A673 (cell line): ENCODE measurements around the gene BARHL1. TPM values are rescaled to one million over a fixed set of nuclear protein-coding genes. Genes with fewer than 3 reads are reported as not detected.

Experiments used
- BruUV-seq: library from RNA; stranded (reverse); fragments of 400-500 nt; replicated peaks from 2 replicates; lab custom pipeline; 2021; lab: Mats Ljungman, UMichigan
- CTCF ChIA-PET: fragments of 300-600 bp; sonication (Branson Sonifier 250); formaldehyde crosslinking; loops from one replicate; lab custom pipeline; 2022; ENCODE audit warnings: antibody characterized with exemption; lab: Charles Lee
- POLR2A ChIA-PET: fragments of 300-600 bp; sonication (Branson Sonifier 250); formaldehyde crosslinking; loops from one replicate; lab custom pipeline; 2022; ENCODE audit warnings: antibody characterized with exemption; ENCODE audit not compliant: low non-redundant PET; lab: Charles Lee
- DNase-seq: peaks from one replicate; pipeline ENCODE4 v3.0.0-alpha.2; 2015; ENCODE audit warnings: low spot score
- H3K27ac ChIP-seq: fragments of 200-600 bp; sonication (generic); 2 replicates; pipeline ENCODE4 v1.5.1; 2016; ENCODE audit warnings: mixed run types, low read depth, mild to moderate bottlenecking, mixed read lengths, antibody characterized with exemption, low read length; ENCODE audit not compliant: poor library complexity, severe bottlenecking
- H3K27me3 ChIP-seq: fragments of 200-600 bp; sonication (generic); replicated peaks from 2 replicates; pipeline ENCODE4 v1.6.1; 2017; ENCODE audit warnings: mixed run types, low read depth, mild to moderate bottlenecking, mixed read lengths, antibody characterized with exemption, low read length; ENCODE audit not compliant: insufficient read depth, poor library complexity
- H3K36me3 ChIP-seq: fragments of 200-600 bp; sonication (generic); 2 replicates; pipeline ENCODE4 v1.6.1; 2016; ENCODE audit warnings: mixed run types, mild to moderate bottlenecking, mixed read lengths, antibody characterized with exemption, low read length; ENCODE audit not compliant: insufficient read depth, poor library complexity, severe bottlenecking
- H3K4me1 ChIP-seq: fragments of 200-600 bp; sonication (generic); 2 replicates; pipeline ENCODE4 v1.6.1; 2017; ENCODE audit warnings: mixed run types, mild to moderate bottlenecking, mixed read lengths, antibody characterized with exemption, low read length; ENCODE audit not compliant: insufficient read depth, poor library complexity, severe bottlenecking
- H3K4me3 ChIP-seq: fragments of 200-600 bp; sonication (generic); 2 replicates; pipeline ENCODE4 v1.5.1; 2016; ENCODE audit warnings: low read depth, mixed run types, mild to moderate bottlenecking, mixed read lengths, low read length; ENCODE audit not compliant: poor library complexity, severe bottlenecking
- H3K9me3 ChIP-seq: fragments of 200-600 bp; sonication (generic); 2 replicates; pipeline ENCODE4 v1.6.1; 2016; ENCODE audit warnings: mixed run types, low read depth, mild to moderate bottlenecking, mixed read lengths, antibody characterized with exemption, low read length; ENCODE audit not compliant: poor library complexity, severe bottlenecking
- EZH2 ChIP-seq: fragments of 200-600 bp; sonication (generic); IDR thresholded peaks from 2 replicates; pipeline ENCODE4 v1.6.1; 2017; ENCODE audit warnings: borderline replicate concordance, low read depth, mild to moderate bottlenecking, mixed read lengths, antibody characterized with exemption, low read length; ENCODE audit not compliant: poor library complexity, severe bottlenecking
- intact Hi-C: fragments of 100-400 bp; cut with micrococcal nuclease; formaldehyde crosslinking; loops from one replicate; pipeline ENCODE4 v1.10.0; 2022; ENCODE audit not compliant: unreplicated experiment
- total RNA-seq: library from RNA; stranded (reverse); gene quantifications from 2 replicates; pipeline ENCODE4 v1.2.3, GENCODE V29; 2021
- TF ChIP-seq, protein P1 (sequence below): fragments of 300-800, 200-600 bp; sonication (generic); conservative IDR thresholded peaks from 2 replicates; pipeline ENCODE4 v1.5.1; 2017; ENCODE audit warnings: low read depth, mild to moderate bottlenecking, antibody characterized with exemption, low read length, moderate library complexity, mixed read lengths

BARHL1 gene
- total RNA-seq, 1 experiment from 2014 or later: not detected

DNA sequence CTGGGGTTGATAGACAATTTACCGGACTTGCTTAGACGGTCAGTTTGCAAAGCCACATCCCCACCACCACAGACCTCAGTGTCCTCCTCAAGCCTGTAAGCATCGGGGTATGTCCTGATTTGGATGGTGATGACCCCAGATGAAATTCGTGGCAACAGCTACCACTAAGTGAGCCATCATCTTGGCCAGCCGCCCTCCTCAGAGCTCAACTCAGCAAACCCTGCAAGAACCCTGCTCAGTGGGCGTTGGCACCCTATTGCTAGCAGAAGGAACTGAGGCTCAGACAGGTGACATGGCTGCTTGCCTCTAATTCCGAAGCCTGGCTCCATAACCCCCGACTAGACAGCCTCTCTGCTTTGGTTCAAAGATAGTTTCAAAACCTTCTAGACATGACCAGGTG, 41.4 kb upstream of the BARHL1 start:
- Histone ChIP-seq H3K4me3 (no peak overlapping the region), H3K27ac (no peak overlapping the region), H3K36me3 (no peaks in the 10 kb centered on the region), H3K4me1 (peaks cover 3% of the 10 kb centered on the region), H3K27me3 (no peaks in the 10 kb centered on the region), H3K9me3 (no peaks in the 10 kb centered on the region)
- BruUV-seq: no TSS peak
- TF ChIP-seq, protein P1, sequence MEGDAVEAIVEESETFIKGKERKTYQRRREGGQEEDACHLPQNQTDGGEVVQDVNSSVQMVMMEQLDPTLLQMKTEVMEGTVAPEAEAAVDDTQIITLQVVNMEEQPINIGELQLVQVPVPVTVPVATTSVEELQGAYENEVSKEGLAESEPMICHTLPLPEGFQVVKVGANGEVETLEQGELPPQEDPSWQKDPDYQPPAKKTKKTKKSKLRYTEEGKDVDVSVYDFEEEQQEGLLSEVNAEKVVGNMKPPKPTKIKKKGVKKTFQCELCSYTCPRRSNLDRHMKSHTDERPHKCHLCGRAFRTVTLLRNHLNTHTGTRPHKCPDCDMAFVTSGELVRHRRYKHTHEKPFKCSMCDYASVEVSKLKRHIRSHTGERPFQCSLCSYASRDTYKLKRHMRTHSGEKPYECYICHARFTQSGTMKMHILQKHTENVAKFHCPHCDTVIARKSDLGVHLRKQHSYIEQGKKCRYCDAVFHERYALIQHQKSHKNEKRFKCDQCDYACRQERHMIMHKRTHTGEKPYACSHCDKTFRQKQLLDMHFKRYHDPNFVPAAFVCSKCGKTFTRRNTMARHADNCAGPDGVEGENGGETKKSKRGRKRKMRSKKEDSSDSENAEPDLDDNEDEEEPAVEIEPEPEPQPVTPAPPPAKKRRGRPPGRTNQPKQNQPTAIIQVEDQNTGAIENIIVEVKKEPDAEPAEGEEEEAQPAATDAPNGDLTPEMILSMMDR: no peak
- no peak for TF ChIP-seq EZH2
- POLR2A ChIA-PET: no interaction called here
- CTCF ChIA-PET: no interaction called here
- no peak for DNase-seq
- intact Hi-C loops: no loop called here

DNA sequence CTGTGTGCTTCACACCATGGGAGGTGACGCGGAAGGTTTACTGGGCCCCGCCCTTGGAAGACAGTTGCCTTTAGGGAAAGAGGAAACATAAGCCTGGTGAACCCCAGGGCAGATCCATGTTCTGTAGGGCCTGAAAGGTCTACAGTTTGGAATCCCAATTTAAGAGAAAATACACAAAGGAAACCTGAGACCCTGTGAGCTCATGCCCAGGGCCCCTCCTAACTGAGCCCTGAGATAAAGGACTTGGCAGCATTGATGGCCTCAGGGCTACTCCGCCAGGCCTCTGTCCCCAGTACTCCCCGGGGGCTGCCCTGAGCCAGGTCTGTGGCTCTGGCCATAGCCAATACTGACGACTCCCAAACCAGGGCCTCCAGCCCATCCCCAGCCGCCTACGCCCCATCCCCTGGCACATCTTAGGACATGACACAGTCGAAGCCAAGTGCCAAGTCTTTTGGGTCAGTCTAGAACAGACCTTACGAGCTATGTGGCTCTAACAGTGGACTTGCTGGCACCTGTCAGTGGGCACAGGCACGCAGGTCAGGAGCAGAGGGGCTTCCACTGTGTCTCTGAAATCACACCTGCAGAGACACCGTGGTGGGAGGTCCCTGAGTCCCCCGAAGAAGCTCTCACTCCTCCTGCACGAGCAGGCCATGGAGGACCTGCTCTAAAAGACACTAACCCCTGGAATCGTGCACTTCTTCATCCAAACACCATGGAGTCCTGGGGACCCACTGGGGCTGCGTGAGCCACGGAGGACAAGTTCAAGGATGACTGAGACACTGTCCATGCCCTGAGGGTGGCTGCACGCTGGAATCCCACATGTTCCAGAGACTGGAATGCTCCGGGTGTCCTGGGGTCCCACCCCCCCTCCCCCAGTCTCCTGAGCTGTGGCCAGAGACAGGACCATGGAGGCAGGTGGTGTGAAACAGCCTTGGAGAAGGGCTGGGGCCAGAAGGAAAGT, 40.3 kb upstream of the BARHL1 start:
- BruUV-seq: no TSS peak
- ChIA-PET POLR2A (no interaction called here), CTCF (no interaction called here)
- no peaks in the 10 kb centered on the region for H3K36me3 ChIP-seq
- TF ChIP-seq, protein P1: no peak
- TF ChIP-seq EZH2: no peak
- H3K27ac ChIP-seq: no peak overlapping the region
- intact Hi-C loops: no loop called here
- DNase-seq: no peak
- H3K4me1 ChIP-seq: peaks cover 12% of the 10 kb centered on the region
- no peaks in the 10 kb centered on the region for H3K9me3 ChIP-seq
- H3K27me3 ChIP-seq: no peaks in the 10 kb centered on the region
- H3K4me3 ChIP-seq: no peak overlapping the region

DNA sequence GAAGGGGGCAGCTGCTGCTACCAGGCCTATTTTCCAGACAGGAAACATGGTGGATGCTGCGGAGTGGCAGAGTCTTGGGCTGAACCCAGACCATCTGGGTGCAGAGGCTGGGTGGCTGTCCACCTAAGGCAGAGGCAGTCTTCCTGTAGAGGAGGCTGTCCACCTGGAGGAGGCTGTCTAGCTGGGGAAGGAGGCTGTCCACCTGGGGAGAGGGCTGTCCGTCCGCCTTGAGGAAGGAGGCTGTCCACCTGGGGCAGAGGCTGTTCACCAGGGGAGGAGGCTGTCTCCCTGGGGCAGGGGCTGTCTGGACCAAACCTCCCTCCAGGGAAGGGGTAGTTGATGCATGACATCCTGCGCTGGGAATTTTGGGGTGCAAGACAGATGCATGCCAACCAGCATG, 39.2 kb upstream of the BARHL1 start:
- POLR2A ChIA-PET: no interaction called here
- no peak for DNase-seq
- intact Hi-C loops: no loop called here
- Histone ChIP-seq H3K36me3 (no peaks in the 10 kb centered on the region), H3K9me3 (no peaks in the 10 kb centered on the region), H3K4me1 (peaks cover 12% of the 10 kb centered on the region), H3K27me3 (no peaks in the 10 kb centered on the region), H3K4me3 (no peak overlapping the region), H3K27ac (no peak overlapping the region)
- no TSS peak for BruUV-seq
- CTCF ChIA-PET: no interaction called here
- TF ChIP-seq EZH2: no peak
- TF ChIP-seq, protein P1: no peak
